ENCODE data around the gene NFATC3. TPM values are rescaled to one million over a fixed set of nuclear protein-coding genes. Genes with fewer than 3 reads are reported as not detected.

The NFATC3 gene
- total RNA-seq, 1 experiment from 2014 or later: 53.9 TPM

DNA sequence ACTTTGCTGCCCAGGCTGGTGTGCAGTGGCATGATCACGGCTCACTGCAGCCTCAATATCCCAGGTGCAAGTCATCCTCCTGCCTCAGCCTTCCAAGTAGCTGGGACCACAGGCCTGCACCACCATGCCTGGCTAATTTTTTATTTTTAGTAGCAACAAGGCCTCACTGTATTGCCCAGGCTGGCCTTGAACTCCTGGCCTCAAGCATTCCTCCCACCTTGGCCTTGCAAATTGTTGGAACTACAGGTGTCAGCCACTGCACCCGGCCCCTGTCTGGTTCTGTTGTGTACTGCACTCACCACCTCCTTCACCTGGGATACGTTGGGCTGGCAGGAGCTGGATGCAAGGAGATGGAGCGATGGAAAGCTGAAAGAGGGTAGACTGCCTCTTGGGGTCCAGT is 168.6 kb downstream of the NFATC3 start:
- no peaks in the 10 kb centered on the region for H3K36me3 ChIP-seq

GRCh38 chr16:68255712-68256111 is 170.5 kb downstream of the NFATC3 start:
- no peak overlapping the region for H3K27ac ChIP-seq
- H3K4me1 ChIP-seq: no peaks in the 10 kb centered on the region
- H3K36me3 ChIP-seq: no peaks in the 10 kb centered on the region
- no peaks in the 10 kb centered on the region for H3K27me3 ChIP-seq
- H3K9me3 ChIP-seq (replicated peaks): no peaks in the 10 kb centered on the region
- H3K4me3 ChIP-seq: no peak overlapping the region
- DNase-seq: no peak

More for the DNA sequence above, 168.6 kb downstream of the NFATC3 start:
- Histone ChIP-seq H3K4me1 (no peaks in the 10 kb centered on the region), H3K9me3 (replicated peaks) (no peaks in the 10 kb centered on the region), H3K27ac (no peak overlapping the region), H3K27me3 (no peaks in the 10 kb centered on the region), H3K4me3 (no peak overlapping the region)
- no peak for DNase-seq

GRCh38 chr16:68257251-68257905 is 172.2 kb downstream of the NFATC3 start:
- peak; percentile 46 to 58 for DNase-seq
- Histone ChIP-seq H3K36me3 (no peaks in the 10 kb centered on the region), H3K4me3 (no peak overlapping the region), H3K4me1 (no peaks in the 10 kb centered on the region), H3K27ac (no peak overlapping the region), H3K27me3 (no peaks in the 10 kb centered on the region), H3K9me3 (replicated peaks) (no peaks in the 10 kb centered on the region)

DNA sequence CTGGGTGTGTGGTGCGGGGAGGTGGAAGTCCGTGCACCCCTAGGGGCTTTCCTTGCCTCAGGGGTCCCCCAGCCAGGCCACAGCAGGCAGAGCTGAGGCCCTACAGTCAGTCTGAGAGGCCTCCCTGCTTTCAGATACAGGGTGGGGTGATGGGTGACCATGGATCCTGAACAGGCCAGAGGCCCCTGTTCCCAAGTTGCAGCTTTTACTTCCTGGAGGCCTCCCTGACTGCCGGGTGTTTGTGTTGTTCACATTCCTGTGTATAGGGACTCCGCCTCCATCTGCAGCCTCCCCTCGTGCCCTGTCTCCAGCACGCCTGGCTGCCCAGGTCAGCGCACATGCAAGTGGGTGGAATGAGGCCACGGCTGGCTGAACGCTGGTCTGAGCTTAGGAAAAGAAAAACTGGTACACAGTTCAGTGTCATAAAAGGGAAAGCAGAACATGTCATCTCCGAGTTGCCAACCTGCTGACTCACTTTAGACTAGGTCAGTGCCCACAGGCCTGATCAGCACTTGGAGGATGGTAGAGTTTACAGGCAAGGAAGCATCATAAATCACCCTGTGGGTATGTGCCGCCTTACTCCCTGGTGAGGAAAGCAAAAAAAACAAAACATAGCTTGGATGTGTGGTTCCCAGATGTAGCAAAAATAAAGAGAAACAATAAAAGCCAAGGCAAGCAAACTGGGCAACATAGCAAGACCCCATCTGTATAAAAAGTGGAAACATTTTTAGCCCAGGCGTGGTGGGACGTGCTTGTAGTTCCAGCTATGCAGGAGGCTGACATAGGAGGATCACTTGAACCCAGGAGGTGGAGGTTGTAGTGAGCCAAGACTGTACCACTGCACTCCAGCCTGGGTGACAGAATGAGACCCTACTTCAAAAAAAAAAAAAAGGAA is 173.0 kb downstream of the NFATC3 start:
- H3K27me3 ChIP-seq: no peaks in the 10 kb centered on the region
- DNase-seq: no peak
- H3K9me3 ChIP-seq (replicated peaks): no peaks in the 10 kb centered on the region
- H3K36me3 ChIP-seq: no peaks in the 10 kb centered on the region
- no peak overlapping the region for H3K27ac ChIP-seq
- no peak overlapping the region for H3K4me3 ChIP-seq
- no peaks in the 10 kb centered on the region for H3K4me1 ChIP-seq

DNA sequence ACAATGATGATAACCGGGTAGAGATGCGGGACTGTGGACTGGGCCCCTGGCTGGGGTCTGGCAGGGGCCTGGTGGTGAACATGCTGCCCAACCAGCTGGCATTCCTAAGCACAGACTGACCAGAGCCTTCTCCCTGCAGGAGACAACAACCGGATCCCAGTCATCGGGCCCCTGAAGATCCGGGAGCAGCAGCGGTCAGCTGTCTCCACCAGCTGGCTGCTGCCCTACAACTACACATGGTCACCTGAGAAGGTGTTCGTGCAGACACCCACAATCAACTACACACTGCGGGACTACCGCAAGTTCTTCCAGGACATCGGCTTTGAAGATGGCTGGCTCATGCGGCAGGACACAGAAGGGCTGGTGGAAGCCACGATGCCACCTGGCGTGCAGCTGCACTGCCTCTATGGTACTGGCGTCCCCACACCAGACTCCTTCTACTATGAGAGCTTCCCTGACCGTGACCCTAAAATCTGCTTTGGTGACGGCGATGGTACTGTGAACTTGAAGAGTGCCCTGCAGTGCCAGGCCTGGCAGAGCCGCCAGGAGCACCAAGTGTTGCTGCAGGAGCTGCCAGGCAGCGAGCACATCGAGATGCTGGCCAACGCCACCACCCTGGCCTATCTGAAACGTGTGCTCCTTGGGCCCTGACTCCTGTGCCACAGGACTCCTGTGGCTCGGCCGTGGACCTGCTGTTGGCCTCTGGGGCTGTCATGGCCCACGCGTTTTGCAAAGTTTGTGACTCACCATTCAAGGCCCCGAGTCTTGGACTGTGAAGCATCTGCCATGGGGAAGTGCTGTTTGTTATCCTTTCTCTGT is 174.0 kb downstream of the NFATC3 start:
- Histone ChIP-seq H3K4me1 (no peaks in the 10 kb centered on the region), H3K9me3 (replicated peaks) (no peaks in the 10 kb centered on the region), H3K36me3 (no peaks in the 10 kb centered on the region), H3K27me3 (no peaks in the 10 kb centered on the region), H3K27ac (no peak overlapping the region), H3K4me3 (no peak overlapping the region)
- DNase-seq: no peak

GRCh38 chr16:68263559-68264127 is 178.5 kb downstream of the NFATC3 start:
- H3K4me3 ChIP-seq: peak overlapping the region; percentile 87
- no peaks in the 10 kb centered on the region for H3K27me3 ChIP-seq
- no peaks in the 10 kb centered on the region for H3K4me1 ChIP-seq
- peak overlapping the region; percentile 62 for H3K27ac ChIP-seq
- H3K36me3 ChIP-seq: no peaks in the 10 kb centered on the region
- H3K9me3 ChIP-seq (replicated peaks): no peaks in the 10 kb centered on the region
- no peak for DNase-seq

GRCh38 chr16:68264128-68265077 is 179.2 kb downstream of the NFATC3 start, which contains the start of gene SLC7A6:
TSS of gene SLC7A6 (plus strand) at chr16:68264526. CDS start at chr16:68274727, 10,201 bp downstream.
- peak within 1 kb of the TSS; percentile 87 for H3K4me3 ChIP-seq
- no peaks in the 10 kb centered on the region for H3K36me3 ChIP-seq
- H3K4me1 ChIP-seq: no peaks in the 10 kb centered on the region
- H3K27me3 ChIP-seq: no peaks in the 10 kb centered on the region
- peak; percentile 74 to 77 for DNase-seq
- H3K9me3 ChIP-seq (replicated peaks): no peaks in the 10 kb centered on the region
- peak within 1 kb of the TSS; percentile 62 for H3K27ac ChIP-seq

GRCh38 chr16:68265078-68265920 is 180.1 kb downstream of the NFATC3 start:
- no peaks in the 10 kb centered on the region for H3K4me1 ChIP-seq
- no peaks in the 10 kb centered on the region for H3K36me3 ChIP-seq
- peak overlapping the region; percentile 87 for H3K4me3 ChIP-seq
- no peaks in the 10 kb centered on the region for H3K9me3 ChIP-seq (replicated peaks)
- H3K27ac ChIP-seq: peak overlapping the region; percentile 62
- DNase-seq: peak; percentile 33 to 50
- no peaks in the 10 kb centered on the region for H3K27me3 ChIP-seq

GRCh38 chr16:68267612-68268405 is 182.6 kb downstream of the NFATC3 start:
- Histone ChIP-seq H3K27ac (no peak overlapping the region), H3K27me3 (no peaks in the 10 kb centered on the region), H3K4me3 (no peak overlapping the region), H3K36me3 (no peaks in the 10 kb centered on the region), H3K9me3 (replicated peaks) (no peaks in the 10 kb centered on the region), H3K4me1 (no peaks in the 10 kb centered on the region)
- DNase-seq: no peak

DNA sequence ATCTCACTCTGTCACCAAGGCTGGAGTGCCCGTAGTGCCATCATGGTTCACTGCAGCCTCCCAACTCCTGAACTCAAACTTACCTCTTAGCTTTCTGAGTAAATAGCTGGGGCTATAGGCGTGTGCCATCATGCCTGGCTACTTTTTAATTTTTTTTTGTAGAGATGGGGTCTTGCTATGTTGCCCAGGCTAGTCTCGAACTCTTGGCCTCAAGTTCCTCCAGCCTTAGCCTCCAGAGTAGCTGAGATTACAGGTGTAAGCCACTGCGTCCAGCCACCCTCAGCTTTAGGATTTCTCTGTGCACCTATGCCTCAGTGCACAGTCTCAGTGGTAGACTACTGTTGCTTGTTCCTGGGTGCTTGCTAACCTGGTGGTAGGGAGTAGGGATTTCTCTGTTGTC is 184.6 kb downstream of the NFATC3 start:
- Histone ChIP-seq H3K4me3 (no peak overlapping the region), H3K9me3 (replicated peaks) (no peaks in the 10 kb centered on the region), H3K27ac (no peak overlapping the region), H3K4me1 (no peaks in the 10 kb centered on the region), H3K27me3 (no peaks in the 10 kb centered on the region), H3K36me3 (0 out of 2 replicates have a peak, but pooled peaks cover 2% of the 10 kb centered on the region)
- no peak for DNase-seq

DNA sequence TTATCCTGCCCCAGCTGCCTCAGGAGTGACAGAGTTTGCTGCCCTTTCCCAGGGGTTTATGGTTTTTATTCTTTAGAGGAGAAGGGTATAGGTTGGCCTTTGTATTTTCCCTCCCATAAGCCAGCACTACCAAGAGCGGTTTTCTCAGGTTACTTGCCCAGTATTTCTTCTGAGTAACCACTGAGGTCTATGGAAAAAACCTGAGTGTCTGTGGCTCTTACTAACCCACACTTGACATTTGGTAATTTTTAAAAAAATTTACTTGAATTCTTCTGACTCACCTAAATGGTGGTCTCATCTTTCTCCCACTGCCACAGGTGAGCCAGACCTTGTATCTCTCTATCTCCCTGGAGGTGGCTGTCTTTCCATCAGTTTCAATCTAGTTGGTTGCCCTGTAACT is 185.2 kb downstream of the NFATC3 start:
- no peak for DNase-seq
- H3K27ac ChIP-seq: no peak overlapping the region
- H3K27me3 ChIP-seq: no peaks in the 10 kb centered on the region
- H3K9me3 ChIP-seq (replicated peaks): no peaks in the 10 kb centered on the region
- 0 out of 2 replicates have a peak, but pooled peaks cover 2% of the 10 kb centered on the region for H3K36me3 ChIP-seq
- H3K4me3 ChIP-seq: no peak overlapping the region
- H3K4me1 ChIP-seq: no peaks in the 10 kb centered on the region

DNA sequence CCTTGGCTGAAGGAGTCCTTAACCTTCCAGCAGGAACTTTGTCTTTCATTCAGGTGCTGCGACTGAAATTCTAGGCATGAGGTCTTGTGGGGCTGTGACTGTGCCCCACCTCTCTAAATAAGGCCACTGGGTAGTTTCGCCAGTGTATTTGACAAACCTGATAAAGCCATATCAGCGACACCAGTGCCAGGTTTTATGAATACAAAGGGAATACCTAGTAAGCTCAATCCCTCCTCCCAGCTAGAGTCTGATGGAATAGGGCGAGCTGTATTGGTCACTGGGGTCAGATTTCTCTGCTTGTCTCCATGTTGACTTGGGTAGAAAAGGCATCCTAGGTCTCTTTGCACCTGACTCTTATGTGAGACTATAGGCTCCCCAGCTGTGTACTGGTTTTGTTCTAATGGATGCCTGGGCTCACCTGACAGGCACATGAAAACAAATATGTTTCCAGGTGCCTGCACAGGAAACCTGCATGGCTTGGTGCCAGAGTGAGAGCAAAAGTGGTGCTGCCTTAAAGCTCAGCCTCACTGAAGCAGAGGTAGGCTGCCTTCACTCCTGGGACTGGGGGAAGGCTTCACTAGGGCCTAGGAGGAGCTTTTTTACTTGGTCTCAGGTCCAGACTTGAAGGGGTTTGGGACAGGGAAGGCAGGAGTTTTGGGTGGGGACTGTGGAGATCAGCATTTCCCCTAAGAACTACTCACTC is 187.5 kb downstream of the NFATC3 start:
- H3K4me1 ChIP-seq: peaks cover 11% of the 10 kb centered on the region
- H3K4me3 ChIP-seq: no peak overlapping the region
- H3K36me3 ChIP-seq: 0 out of 2 replicates have a peak, but pooled peaks cover 2% of the 10 kb centered on the region
- DNase-seq: no peak
- no peaks in the 10 kb centered on the region for H3K9me3 ChIP-seq (replicated peaks)
- H3K27me3 ChIP-seq: no peaks in the 10 kb centered on the region
- no peak overlapping the region for H3K27ac ChIP-seq
